Astrocyte (in vitro differentiated cells and primary cell): ENCODE measurements around the gene SOX5. TPM values are rescaled to one million over a fixed set of nuclear protein-coding genes. Genes with fewer than 3 reads are reported as not detected.

ENCODE experiments used
- DNase-seq: peaks from one replicate; pipeline ENCODE4 v3.0.0-alpha.2; 2010; ENCODE audit warnings: low read depth
- FAIRE-seq: peaks from 2 replicates; lab custom pipeline; 2011; peaks lifted over from hg19 to GRCh38; lab: Jason Lieb, UNC
- H2AFZ ChIP-seq: 2 replicates; pipeline ENCODE4 v1.6.0; 2012; ENCODE audit warnings: low read depth, low read length, inconsistent platforms
- H3K27ac ChIP-seq: 2 replicates; pipeline ENCODE4 v1.5.1; 2011; ENCODE audit warnings: low read depth, low read length, inconsistent platforms
- H3K27me3 ChIP-seq: 2 replicates; pipeline ENCODE4 v1.6.0; 2011; ENCODE audit warnings: low read length, inconsistent platforms; ENCODE audit not compliant: insufficient read depth
- H3K36me3 ChIP-seq: 2 replicates; pipeline ENCODE4 v1.5.1; 2011; ENCODE audit warnings: low read length, inconsistent platforms; ENCODE audit not compliant: insufficient read depth
- H3K4me1 ChIP-seq: 2 replicates; pipeline ENCODE4 v1.5.1; 2011; ENCODE audit warnings: low read length, inconsistent platforms; ENCODE audit not compliant: insufficient read depth
- H3K4me2 ChIP-seq: 2 replicates; pipeline ENCODE4 v1.6.0; 2012; ENCODE audit warnings: low read length, inconsistent platforms
- H3K4me3 ChIP-seq: 2 replicates; pipeline ENCODE4 v1.5.1; 2011; ENCODE audit warnings: low read depth, mild to moderate bottlenecking, low read length, inconsistent platforms; ENCODE audit not compliant: insufficient read depth
- H3K79me2 ChIP-seq: 2 replicates; pipeline ENCODE4 v1.6.0; 2012; ENCODE audit warnings: mild to moderate bottlenecking, low read length, inconsistent platforms; ENCODE audit not compliant: insufficient read depth
- H3K9ac ChIP-seq: 2 replicates; pipeline ENCODE4 v1.6.0; 2012; ENCODE audit warnings: mild to moderate bottlenecking, low read length, inconsistent platforms
- H3K9me3 ChIP-seq: 2 replicates; pipeline ENCODE4 v1.5.1; 2012; ENCODE audit warnings: low read depth, mild to moderate bottlenecking, low read length, inconsistent platforms; ENCODE audit not compliant: insufficient read depth
- H4K20me1 ChIP-seq: 2 replicates; pipeline ENCODE4 v1.6.0; 2012; ENCODE audit warnings: low read length, inconsistent platforms; ENCODE audit not compliant: insufficient read depth
- H3K27ac Mint-ChIP-seq: one replicate; pipeline ENCODE4 v1.8.0; 2021; ENCODE audit warnings: mild to moderate bottlenecking, mixed read lengths; ENCODE audit not compliant: unreplicated experiment
- H3K27me3 Mint-ChIP-seq: one replicate; pipeline ENCODE4 v1.8.0; 2021; ENCODE audit warnings: low read depth, mixed read lengths; ENCODE audit not compliant: unreplicated experiment
- H3K36me3 Mint-ChIP-seq: one replicate; pipeline ENCODE4 v1.8.0; 2021; ENCODE audit warnings: low read depth, mixed read lengths; ENCODE audit not compliant: unreplicated experiment
- H3K4me1 Mint-ChIP-seq: one replicate; pipeline ENCODE4 v1.8.0; 2021; ENCODE audit warnings: low read depth, mixed read lengths; ENCODE audit not compliant: unreplicated experiment
- H3K4me3 Mint-ChIP-seq: one replicate; pipeline ENCODE4 v1.8.0; 2021; ENCODE audit warnings: mild to moderate bottlenecking, moderate library complexity, mixed read lengths; ENCODE audit not compliant: unreplicated experiment
- H3K9me3 Mint-ChIP-seq: one replicate; pipeline ENCODE4 v1.8.0; 2021; ENCODE audit warnings: mild to moderate bottlenecking, mixed read lengths; ENCODE audit not compliant: unreplicated experiment
- EZH2 ChIP-seq: IDR thresholded peaks from 2 replicates; pipeline ENCODE4 v1.6.1; 2012; ENCODE audit warnings: mild to moderate bottlenecking, low read length, inconsistent platforms; ENCODE audit not compliant: insufficient read depth
- total RNA-seq: library from RNA; stranded (reverse); gene quantifications from 2 replicates; pipeline ENCODE4 v1.2.1, GENCODE V29; 2021
- TF ChIP-seq, protein P1 (sequence below): IDR thresholded peaks from 2 replicates; pipeline ENCODE4 v1.5.1; 2011; ENCODE audit warnings: low read depth, mild to moderate bottlenecking, inconsistent platforms, low read length, moderate library complexity; ENCODE audit not compliant: insufficient read depth

SOX5 gene
- total RNA-seq, 1 donor from 2014 or later, result 13.7 TPM

DNA sequence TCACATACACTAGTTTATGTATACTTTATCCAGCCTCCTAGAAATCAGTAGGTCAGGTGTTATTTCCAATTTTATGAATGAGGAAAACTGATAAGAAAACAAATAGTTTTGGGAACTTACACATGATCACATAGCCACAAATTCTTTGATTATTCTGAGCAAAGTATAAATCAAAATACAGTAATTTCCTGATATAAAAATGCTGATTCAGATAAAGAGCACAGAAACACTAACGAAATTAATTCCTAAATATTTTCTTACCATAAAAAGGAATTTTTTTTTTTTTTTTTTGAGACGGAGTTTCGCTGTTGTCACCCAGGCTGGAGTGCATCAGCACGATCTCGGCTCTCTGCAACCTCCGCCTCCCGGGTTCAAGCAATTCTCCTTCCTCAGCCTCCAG is 275.4 kb downstream of the SOX5 start:
- Mint-ChIP-seq H3K4me3 (no peak overlapping the region), H3K27me3 (no peaks in the 10 kb centered on the region), H3K4me1 (no peaks in the 10 kb centered on the region), H3K36me3 (no peaks in the 10 kb centered on the region), H3K9me3 (no peaks in the 10 kb centered on the region), H3K27ac (no peak overlapping the region)
- FAIRE-seq, result no peak
- Histone ChIP-seq H3K9ac (no peak overlapping the region), H3K4me2 (no peak overlapping the region), H2AFZ (no peak overlapping the region), H3K4me3 (no peak overlapping the region), H3K4me1 (no peaks in the 10 kb centered on the region), H3K36me3 (no peaks in the 10 kb centered on the region), H3K9me3 (no peaks in the 10 kb centered on the region), H3K27me3 (no peaks in the 10 kb centered on the region), H3K27ac (no peak overlapping the region), H3K79me2 (no peaks in the 10 kb centered on the region), H4K20me1 (no peaks in the 10 kb centered on the region)
- no peak for DNase-seq
- no peak for TF ChIP-seq EZH2
- TF ChIP-seq, protein P1, sequence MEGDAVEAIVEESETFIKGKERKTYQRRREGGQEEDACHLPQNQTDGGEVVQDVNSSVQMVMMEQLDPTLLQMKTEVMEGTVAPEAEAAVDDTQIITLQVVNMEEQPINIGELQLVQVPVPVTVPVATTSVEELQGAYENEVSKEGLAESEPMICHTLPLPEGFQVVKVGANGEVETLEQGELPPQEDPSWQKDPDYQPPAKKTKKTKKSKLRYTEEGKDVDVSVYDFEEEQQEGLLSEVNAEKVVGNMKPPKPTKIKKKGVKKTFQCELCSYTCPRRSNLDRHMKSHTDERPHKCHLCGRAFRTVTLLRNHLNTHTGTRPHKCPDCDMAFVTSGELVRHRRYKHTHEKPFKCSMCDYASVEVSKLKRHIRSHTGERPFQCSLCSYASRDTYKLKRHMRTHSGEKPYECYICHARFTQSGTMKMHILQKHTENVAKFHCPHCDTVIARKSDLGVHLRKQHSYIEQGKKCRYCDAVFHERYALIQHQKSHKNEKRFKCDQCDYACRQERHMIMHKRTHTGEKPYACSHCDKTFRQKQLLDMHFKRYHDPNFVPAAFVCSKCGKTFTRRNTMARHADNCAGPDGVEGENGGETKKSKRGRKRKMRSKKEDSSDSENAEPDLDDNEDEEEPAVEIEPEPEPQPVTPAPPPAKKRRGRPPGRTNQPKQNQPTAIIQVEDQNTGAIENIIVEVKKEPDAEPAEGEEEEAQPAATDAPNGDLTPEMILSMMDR, result no peak

- Mint-ChIP-seq H3K27ac (no peak overlapping the region), H3K4me3 (no peak overlapping the region), H3K4me1 (no peaks in the 10 kb centered on the region), H3K27me3 (no peaks in the 10 kb centered on the region), H3K9me3 (no peaks in the 10 kb centered on the region), H3K36me3 (no peaks in the 10 kb centered on the region)
- H3K4me2 ChIP-seq, result no peak overlapping the region
- no peaks in the 10 kb centered on the region for H3K79me2 ChIP-seq
- H3K4me3 ChIP-seq, result no peak overlapping the region
- H3K27ac ChIP-seq, result no peak overlapping the region
- H2AFZ ChIP-seq, result no peak overlapping the region
- no peaks in the 10 kb centered on the region for H4K20me1 ChIP-seq
- no peaks in the 10 kb centered on the region for H3K9me3 ChIP-seq
- H3K9ac ChIP-seq, result no peak overlapping the region
- H3K4me1 ChIP-seq, result no peaks in the 10 kb centered on the region
- DNase-seq (no peak), FAIRE-seq (no peak)
- no peak for TF ChIP-seq EZH2
- TF ChIP-seq, protein P1, result no peak
- H3K27me3 ChIP-seq, result no peaks in the 10 kb centered on the region
- no peaks in the 10 kb centered on the region for H3K36me3 ChIP-seq
These were observed 277.6 kb downstream of the SOX5 start for GRCh38 chr12:23671881-23672280.

GRCh38 chr12:23670684-23671083 is 278.8 kb downstream of the SOX5 start:
- Mint-ChIP-seq H3K9me3 (no peaks in the 10 kb centered on the region), H3K27me3 (no peaks in the 10 kb centered on the region), H3K27ac (no peak overlapping the region), H3K36me3 (no peaks in the 10 kb centered on the region), H3K4me1 (no peaks in the 10 kb centered on the region), H3K4me3 (no peak overlapping the region)
- Histone ChIP-seq H3K4me2 (no peak overlapping the region), H3K36me3 (no peaks in the 10 kb centered on the region), H3K9me3 (no peaks in the 10 kb centered on the region), H3K9ac (no peak overlapping the region), H4K20me1 (no peaks in the 10 kb centered on the region), H3K79me2 (no peaks in the 10 kb centered on the region), H2AFZ (no peak overlapping the region), H3K27ac (no peak overlapping the region), H3K4me1 (no peaks in the 10 kb centered on the region), H3K27me3 (no peaks in the 10 kb centered on the region), H3K4me3 (no peak overlapping the region)
- DNase-seq, result no peak
- TF ChIP-seq, protein P1, result no peak
- no peak for TF ChIP-seq EZH2
- no peak for FAIRE-seq
